Measurements from ENCODE around the gene PAFAH1B2. TPM values are rescaled to one million over a fixed set of nuclear protein-coding genes. Genes with fewer than 3 reads are reported as not detected.

Gene PAFAH1B2
- polyA plus RNA-seq, 1 donor from 2014 or later = 85.9 TPM

GRCh38 chr11:117097014-117097388 lies 47.1 kb upstream of the PAFAH1B2 start:
- no peaks in the 10 kb centered on the region for H3K27me3 ChIP-seq (ENCODE audit: insufficient read depth, low read depth, low read length)
- no peak for TF ChIP-seq CTCF (IDR thresholded peaks at IDR 0.05; ENCODE audit: poor library complexity, severe bottlenecking)
- TF ChIP-seq TAF1 (IDR thresholded peaks at IDR 0.05; ENCODE audit: low read depth) = no peak
- no peak for TF ChIP-seq SMC3 (conservative IDR thresholded peaks at IDR 0.05; ENCODE audit: poor library complexity)
- TF ChIP-seq, protein P1, sequence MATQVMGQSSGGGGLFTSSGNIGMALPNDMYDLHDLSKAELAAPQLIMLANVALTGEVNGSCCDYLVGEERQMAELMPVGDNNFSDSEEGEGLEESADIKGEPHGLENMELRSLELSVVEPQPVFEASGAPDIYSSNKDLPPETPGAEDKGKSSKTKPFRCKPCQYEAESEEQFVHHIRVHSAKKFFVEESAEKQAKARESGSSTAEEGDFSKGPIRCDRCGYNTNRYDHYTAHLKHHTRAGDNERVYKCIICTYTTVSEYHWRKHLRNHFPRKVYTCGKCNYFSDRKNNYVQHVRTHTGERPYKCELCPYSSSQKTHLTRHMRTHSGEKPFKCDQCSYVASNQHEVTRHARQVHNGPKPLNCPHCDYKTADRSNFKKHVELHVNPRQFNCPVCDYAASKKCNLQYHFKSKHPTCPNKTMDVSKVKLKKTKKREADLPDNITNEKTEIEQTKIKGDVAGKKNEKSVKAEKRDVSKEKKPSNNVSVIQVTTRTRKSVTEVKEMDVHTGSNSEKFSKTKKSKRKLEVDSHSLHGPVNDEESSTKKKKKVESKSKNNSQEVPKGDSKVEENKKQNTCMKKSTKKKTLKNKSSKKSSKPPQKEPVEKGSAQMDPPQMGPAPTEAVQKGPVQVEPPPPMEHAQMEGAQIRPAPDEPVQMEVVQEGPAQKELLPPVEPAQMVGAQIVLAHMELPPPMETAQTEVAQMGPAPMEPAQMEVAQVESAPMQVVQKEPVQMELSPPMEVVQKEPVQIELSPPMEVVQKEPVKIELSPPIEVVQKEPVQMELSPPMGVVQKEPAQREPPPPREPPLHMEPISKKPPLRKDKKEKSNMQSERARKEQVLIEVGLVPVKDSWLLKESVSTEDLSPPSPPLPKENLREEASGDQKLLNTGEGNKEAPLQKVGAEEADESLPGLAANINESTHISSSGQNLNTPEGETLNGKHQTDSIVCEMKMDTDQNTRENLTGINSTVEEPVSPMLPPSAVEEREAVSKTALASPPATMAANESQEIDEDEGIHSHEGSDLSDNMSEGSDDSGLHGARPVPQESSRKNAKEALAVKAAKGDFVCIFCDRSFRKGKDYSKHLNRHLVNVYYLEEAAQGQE (IDR thresholded peaks at IDR 0.05; ENCODE audit: borderline replicate concordance) = no peak
- no peak for TF ChIP-seq POLR2AphosphoS5 (IDR thresholded peaks at IDR 0.05)
- TF ChIP-seq MXI1 (conservative IDR thresholded peaks at IDR 0.05; ENCODE audit: poor library complexity, severe bottlenecking) = no peak
- TF ChIP-seq RAD21 (conservative IDR thresholded peaks at IDR 0.05) = no peak
- TF ChIP-seq EZH2 (IDR thresholded peaks at IDR 0.05; ENCODE audit: borderline replicate concordance, insufficient read depth, low read length, poor library complexity, severe bottlenecking) = no peak
- TF ChIP-seq EP300 (conservative IDR thresholded peaks at IDR 0.05; ENCODE audit: poor library complexity, severe bottlenecking) = no peak
- H3K27ac ChIP-seq (ENCODE audit: low read length) = peak overlapping the region; percentile 93
- H3K36me3 ChIP-seq (ENCODE audit: insufficient read depth, low read length) = no peaks in the 10 kb centered on the region
- H3K9me3 ChIP-seq (ENCODE audit: low read length) = no peaks in the 10 kb centered on the region
- peak overlapping the region; percentile 86 for H3K4me3 ChIP-seq (ENCODE audit: low read length)
- H3K79me2 ChIP-seq (replicated peaks; ENCODE audit: insufficient read depth, low read length) = peaks cover 64% of the 10 kb centered on the region
- no peaks in the 10 kb centered on the region for H4K20me1 ChIP-seq (ENCODE audit: insufficient read depth)
- no peaks in the 10 kb centered on the region for H3K9me2 ChIP-seq (ENCODE audit: insufficient read depth, low read length)
- peak overlapping the region; percentile 96 for H3K9ac ChIP-seq (ENCODE audit: low read length)
- H3K4me2 ChIP-seq (ENCODE audit: low read length) = peak overlapping the region; percentile 86
- H3F3A ChIP-seq (ENCODE audit: insufficient read depth, low read length, poor library complexity, severe bottlenecking) = no peaks in the 10 kb centered on the region
- peak overlapping the region; percentile 18 for H2AFZ ChIP-seq (ENCODE audit: low read depth, low read length)

- Histone ChIP-seq H3F3A (ENCODE audit: insufficient read depth, low read length, poor library complexity, severe bottlenecking) (no peaks in the 10 kb centered on the region), H3K9ac (ENCODE audit: low read length) (peak overlapping the region; percentile 96), H3K9me2 (ENCODE audit: insufficient read depth, low read length) (no peaks in the 10 kb centered on the region), H3K27me3 (ENCODE audit: insufficient read depth, low read depth, low read length) (no peaks in the 10 kb centered on the region), H3K9me3 (ENCODE audit: low read length) (no peaks in the 10 kb centered on the region), H3K4me2 (ENCODE audit: low read length) (peak overlapping the region; percentile 86), H2AFZ (ENCODE audit: low read depth, low read length) (peak overlapping the region; percentile 71), H3K79me2 (replicated peaks; ENCODE audit: insufficient read depth, low read length) (peaks cover 57% of the 10 kb centered on the region), H3K36me3 (ENCODE audit: insufficient read depth, low read length) (no peaks in the 10 kb centered on the region), H3K4me3 (ENCODE audit: low read length) (peak overlapping the region; percentile 86), H4K20me1 (ENCODE audit: insufficient read depth) (no peaks in the 10 kb centered on the region), H3K27ac (ENCODE audit: low read length) (peak overlapping the region; percentile 93)
- TF ChIP-seq SMC3 (conservative IDR thresholded peaks at IDR 0.05; ENCODE audit: poor library complexity) (no peak), TAF1 (IDR thresholded peaks at IDR 0.05; ENCODE audit: low read depth) (peak; percentile 21), EP300 (conservative IDR thresholded peaks at IDR 0.05; ENCODE audit: poor library complexity, severe bottlenecking) (no peak), MXI1 (conservative IDR thresholded peaks at IDR 0.05; ENCODE audit: poor library complexity, severe bottlenecking) (peak; percentile 46), RAD21 (conservative IDR thresholded peaks at IDR 0.05) (peak; percentile 27), CTCF (IDR thresholded peaks at IDR 0.05; ENCODE audit: poor library complexity, severe bottlenecking) (no peak), POLR2AphosphoS5 (IDR thresholded peaks at IDR 0.05) (no peak)
- TF ChIP-seq, protein P1 (IDR thresholded peaks at IDR 0.05; ENCODE audit: borderline replicate concordance) = peak; percentile 43
These were observed 46.5 kb upstream of the PAFAH1B2 start for GRCh38 chr11:117097389-117098268.
